22Rv1 (cell line): ENCODE results near the gene MLLT10.

Source experiments
- CTCF ChIP-seq: fragments of 450-650 bp; IDR thresholded peaks from 2 replicates; pipeline ENCODE4 v1.5.1; 2017; ENCODE audit warnings: mild to moderate bottlenecking
- ZFX ChIP-seq: fragments of 450-650 bp; IDR thresholded peaks from 2 replicates; pipeline ENCODE4 v1.6.1; 2017; ENCODE audit warnings: antibody characterized with exemption, borderline replicate concordance

GRCh38 chr10:21744223-21744622, 210.2 kb downstream of the MLLT10 start:
- TF ChIP-seq CTCF (no peak), ZFX (no peak)
